ENCODE results near the gene TTLL6. TPM values are rescaled to one million over a fixed set of nuclear protein-coding genes. Genes with fewer than 3 reads are reported as not detected.
"Not testable (repeated sequence)": the region's sequence is repeated elsewhere in the genome, so short reads cannot be mapped to it uniquely, and the experiment has no call there.

Gene TTLL6
- total RNA-seq, 2 experiments from 2014 or later = not detected

DNA sequence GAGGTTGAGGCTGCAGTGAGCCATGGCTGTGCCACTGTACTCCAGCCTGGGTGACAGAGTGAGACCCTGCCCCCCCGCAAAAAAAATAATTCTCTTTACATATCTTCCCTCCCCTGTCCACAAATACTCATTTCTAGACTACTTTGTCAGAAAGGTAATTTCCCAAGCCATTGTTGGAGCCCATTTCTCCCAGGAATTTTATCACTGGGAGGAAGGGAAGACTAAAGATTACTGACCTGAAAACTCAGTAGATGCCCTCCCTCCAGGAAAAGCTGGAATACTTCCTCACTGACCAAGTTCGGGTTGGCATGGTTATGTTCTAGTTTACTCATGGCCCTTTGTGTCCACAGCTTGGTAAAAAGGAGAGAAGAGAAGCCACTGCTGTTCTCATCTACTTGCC lies 17.9 kb upstream of the TTLL6 start:
- Mint-ChIP-seq H3K4me3 (no peak overlapping the region), H3K9me3 (no peaks in the 10 kb centered on the region), H3K27me3 (no peaks in the 10 kb centered on the region), H3K4me1 (peaks cover 67% of the 10 kb centered on the region), H3K36me3 (peaks cover 16% of the 10 kb centered on the region), H3K27ac (peak overlapping the region; percentile 71)
- ATAC-seq (ENCODE audit: low read depth) = no peak
- DNase-seq = no peak
- POLR2A ChIA-PET = interaction anchor here (1.1 to 1.4 kb wide), 2 partner anchors 17 to 50 kb away, joined by 3 read pairs; no protein-coding TSS in a partner anchor

DNA sequence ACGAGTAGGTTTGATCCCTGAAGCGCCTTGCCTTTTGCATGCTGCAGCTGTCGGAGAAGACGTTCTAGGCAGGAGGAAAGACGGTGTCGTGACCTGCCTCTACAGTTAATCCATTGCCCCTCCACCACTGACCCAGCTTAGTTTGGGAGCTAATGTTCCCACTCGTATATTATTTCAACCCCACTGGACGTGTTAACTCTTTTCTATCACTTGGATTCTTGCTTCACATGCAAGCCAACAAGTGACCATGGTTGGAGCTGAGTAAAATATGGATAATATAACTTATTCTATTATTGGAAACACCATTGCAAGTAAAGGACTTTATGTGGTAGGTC lies 14.5 kb upstream of the TTLL6 start:
- Mint-ChIP-seq H3K4me3 (peak overlapping the region; percentile 98), H3K27me3 (no peaks in the 10 kb centered on the region), H3K9me3 (no peaks in the 10 kb centered on the region), H3K4me1 (peaks cover 43% of the 10 kb centered on the region), H3K36me3 (peaks cover 14% of the 10 kb centered on the region), H3K27ac (peak overlapping the region; percentile 98)
- DNase-seq (no peak), ATAC-seq (ENCODE audit: low read depth) (no peak)
- POLR2A ChIA-PET = interaction anchor here (0.6 to 1.7 kb wide), 5 partner anchors 9 to 78 kb away, joined by 3 to 6 read pairs (median 3); partner anchors contain the start of gene ATP5MC1

- H3K4me1 Mint-ChIP-seq = peaks cover 37% of the 10 kb centered on the region
- H3K4me3 Mint-ChIP-seq = peak within 1 kb of the TSS; percentile 98
- ATAC-seq (ENCODE audit: low read depth) = peak; percentile 84
- POLR2A ChIA-PET = interaction anchor here (0.6 to 1.7 kb wide), 6 partner anchors 10 to 78 kb away, joined by 3 to 6 read pairs (median 3); partner anchors contain the start of gene ATP5MC1
- peak within 1 kb of the TSS; percentile 98 for H3K27ac Mint-ChIP-seq
- H3K9me3 Mint-ChIP-seq = no peaks in the 10 kb centered on the region
- peak; percentile 93 for DNase-seq
- no peaks in the 10 kb centered on the region for H3K27me3 Mint-ChIP-seq
- H3K36me3 Mint-ChIP-seq = peaks cover 9% of the 10 kb centered on the region
These were observed 14.0 kb upstream of the TTLL6 start, which contains the start of gene CALCOCO2 for GRCh38 chr17:48830840-48831548. CALCOCO2 (plus strand) TSS chr17:48831035; CDS start chr17:48841708, 10,673 bp downstream.

- Mint-ChIP-seq H3K4me3 (no peak overlapping the region), H3K27ac (no peak overlapping the region), H3K27me3 (peaks cover 25% of the 10 kb centered on the region), H3K36me3 (no peaks in the 10 kb centered on the region), H3K9me3 (no peaks in the 10 kb centered on the region), H3K4me1 (peaks cover 6% of the 10 kb centered on the region)
- no peak for ATAC-seq (ENCODE audit: low read depth)
- DNase-seq = no peak
- POLR2A ChIA-PET = no interaction called here
These were observed 8.7 kb upstream of the TTLL6 start for GRCh38 chr17:48825446-48826381.

GRCh38 chr17:48820936-48821335 lies 3.9 kb upstream of the TTLL6 start:
- POLR2A ChIA-PET; H3K9me3 Mint-ChIP-seq; H3K36me3 Mint-ChIP-seq; DNase-seq; H3K27ac Mint-ChIP-seq; H3K4me3 Mint-ChIP-seq; ATAC-seq (ENCODE audit: low read depth): not testable (repeated sequence)
- Mint-ChIP-seq H3K27me3 (peaks cover 64% of the 10 kb centered on the region), H3K4me1 (peaks cover 15% of the 10 kb centered on the region)

DNA sequence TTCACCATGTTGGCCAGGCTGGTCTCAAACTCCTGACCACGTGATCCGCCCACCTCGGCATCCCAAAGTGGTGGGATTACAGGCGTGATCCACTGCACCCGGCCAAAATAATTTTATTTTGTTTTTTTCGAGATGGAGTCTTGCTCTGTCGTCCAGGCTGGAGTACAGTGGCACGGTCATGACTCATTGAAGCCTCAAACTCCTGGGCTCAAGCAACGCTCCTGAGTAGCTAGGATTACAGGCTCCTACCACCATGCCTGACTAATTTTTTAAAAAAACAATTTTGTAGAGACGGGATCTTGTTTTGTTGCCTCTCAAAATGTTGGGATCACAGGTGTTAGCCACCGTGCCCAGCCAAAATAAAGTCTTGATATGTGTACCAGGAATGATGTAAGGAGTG lies 2.4 kb upstream of the TTLL6 start:
- H3K36me3 Mint-ChIP-seq = no peaks in the 10 kb centered on the region
- H3K4me1 Mint-ChIP-seq = peaks cover 17% of the 10 kb centered on the region
- no peak overlapping the region for H3K4me3 Mint-ChIP-seq
- ATAC-seq (ENCODE audit: low read depth) (no peak), DNase-seq (no peak)
- POLR2A ChIA-PET = interaction anchor here (0.7 kb wide), 1 partner anchor 30 kb away, joined by 3 read pairs; no protein-coding TSS in a partner anchor
- no peak overlapping the region for H3K27ac Mint-ChIP-seq
- no peaks in the 10 kb centered on the region for H3K9me3 Mint-ChIP-seq
- peaks cover 77% of the 10 kb centered on the region for H3K27me3 Mint-ChIP-seq

- no peak for DNase-seq
- no peaks in the 10 kb centered on the region for H3K36me3 Mint-ChIP-seq
- peaks cover 80% of the 10 kb centered on the region for H3K27me3 Mint-ChIP-seq
- H3K27ac Mint-ChIP-seq = no peak overlapping the region
- H3K4me3 Mint-ChIP-seq = no peak overlapping the region
- ATAC-seq (ENCODE audit: low read depth) = no peak
- POLR2A ChIA-PET = no interaction called here
- no peaks in the 10 kb centered on the region for H3K9me3 Mint-ChIP-seq
- peaks cover 18% of the 10 kb centered on the region for H3K4me1 Mint-ChIP-seq
These were observed 1.4 kb upstream of the TTLL6 start for GRCh38 chr17:48818361-48818841.

DNA sequence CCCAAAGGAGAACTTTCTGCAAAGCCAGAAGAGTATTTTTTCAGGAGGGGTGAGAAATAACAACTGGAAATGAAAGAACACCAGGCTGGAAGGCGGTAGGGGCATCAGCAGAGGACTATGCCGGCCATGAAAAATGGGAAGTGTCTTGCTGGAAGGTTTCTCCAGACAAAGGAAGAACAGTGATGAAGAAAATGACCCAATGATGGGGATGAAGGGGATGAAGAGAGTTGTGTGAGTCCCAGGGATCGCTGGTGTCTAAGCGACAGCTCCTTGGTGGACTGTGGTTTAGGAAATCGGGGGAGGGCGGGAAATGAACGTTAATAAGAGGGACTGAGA lies 623 bp downstream of the TTLL6 start:
- ATAC-seq (ENCODE audit: low read depth) (no peak), DNase-seq (no peak)
- peaks cover 16% of the 10 kb centered on the region for H3K4me1 Mint-ChIP-seq
- peak overlapping the region; percentile 85 for H3K4me3 Mint-ChIP-seq
- H3K36me3 Mint-ChIP-seq = no peaks in the 10 kb centered on the region
- H3K27ac Mint-ChIP-seq = peak overlapping the region; percentile 14
- POLR2A ChIA-PET = interaction anchor here (0.6 to 2.0 kb wide), 3 partner anchors 21 to 73 kb away, joined by 3 to 13 read pairs (median 3); no protein-coding TSS in a partner anchor
- H3K27me3 Mint-ChIP-seq = peaks cover 76% of the 10 kb centered on the region
- no peaks in the 10 kb centered on the region for H3K9me3 Mint-ChIP-seq

DNA sequence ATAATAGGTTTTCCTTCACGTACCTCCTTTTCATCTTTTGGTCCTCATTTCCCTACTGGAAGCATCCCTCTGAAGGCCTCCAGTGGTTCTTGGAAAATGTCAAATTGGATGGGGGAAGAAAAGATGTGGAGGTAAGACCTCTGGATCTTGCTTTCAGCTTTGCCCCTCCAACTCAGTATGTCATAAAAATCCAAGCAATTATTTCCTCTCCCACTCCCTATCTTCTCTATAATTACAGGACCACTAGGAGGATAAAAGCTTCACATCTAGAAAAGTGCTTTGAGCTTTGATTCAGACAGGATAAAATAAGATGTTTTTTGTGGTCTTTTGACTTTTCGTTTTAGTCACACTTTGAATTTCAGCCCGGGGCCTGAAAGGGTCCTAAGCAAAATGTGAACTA lies 1.7 kb downstream of the TTLL6 start:
- Mint-ChIP-seq H3K9me3 (no peaks in the 10 kb centered on the region), H3K4me3 (no peak overlapping the region), H3K4me1 (peaks cover 16% of the 10 kb centered on the region), H3K27me3 (peaks cover 73% of the 10 kb centered on the region), H3K36me3 (no peaks in the 10 kb centered on the region), H3K27ac (no peak overlapping the region)
- no peak for ATAC-seq (ENCODE audit: low read depth)
- DNase-seq = no peak
- POLR2A ChIA-PET = interaction anchor here (2.0 kb wide), 1 partner anchor 63 kb away, joined by 13 read pairs; no protein-coding TSS in a partner anchor

GRCh38 chr17:48814504-48814903 lies 2.5 kb downstream of the TTLL6 start:
- no peak overlapping the region for H3K4me3 Mint-ChIP-seq
- peaks cover 67% of the 10 kb centered on the region for H3K27me3 Mint-ChIP-seq
- no peak overlapping the region for H3K27ac Mint-ChIP-seq
- no peaks in the 10 kb centered on the region for H3K36me3 Mint-ChIP-seq
- POLR2A ChIA-PET = interaction anchor here (1.0 to 2.0 kb wide), 2 partner anchors 64 kb away, joined by 4 to 13 read pairs; no protein-coding TSS in a partner anchor
- H3K4me1 Mint-ChIP-seq = peaks cover 16% of the 10 kb centered on the region
- H3K9me3 Mint-ChIP-seq = no peaks in the 10 kb centered on the region
- ATAC-seq (ENCODE audit: low read depth) (no peak), DNase-seq (peak; percentile 47)

GRCh38 chr17:48812001-48812400 lies 5.0 kb downstream of the TTLL6 start:
- no peaks in the 10 kb centered on the region for H3K9me3 Mint-ChIP-seq
- no peak for DNase-seq
- POLR2A ChIA-PET = no interaction called here
- H3K27me3 Mint-ChIP-seq = peaks cover 47% of the 10 kb centered on the region
- no peak overlapping the region for H3K4me3 Mint-ChIP-seq
- no peaks in the 10 kb centered on the region for H3K36me3 Mint-ChIP-seq
- no peak overlapping the region for H3K27ac Mint-ChIP-seq
- peaks cover 12% of the 10 kb centered on the region for H3K4me1 Mint-ChIP-seq
- ATAC-seq (ENCODE audit: low read depth) = no peak

- POLR2A ChIA-PET = no interaction called here
- H3K27me3 Mint-ChIP-seq = peaks cover 39% of the 10 kb centered on the region
- no peaks in the 10 kb centered on the region for H3K9me3 Mint-ChIP-seq
- ATAC-seq (ENCODE audit: low read depth) (no peak), DNase-seq (no peak)
- no peak overlapping the region for H3K27ac Mint-ChIP-seq
- H3K36me3 Mint-ChIP-seq = no peaks in the 10 kb centered on the region
- H3K4me1 Mint-ChIP-seq = peaks cover 1% of the 10 kb centered on the region
- no peak overlapping the region for H3K4me3 Mint-ChIP-seq
These were observed 7.8 kb downstream of the TTLL6 start for GRCh38 chr17:48809182-48809581.

GRCh38 chr17:48804936-48805411 lies 12.1 kb downstream of the TTLL6 start:
- Mint-ChIP-seq H3K9me3 (no peaks in the 10 kb centered on the region), H3K4me1 (peaks cover 1% of the 10 kb centered on the region), H3K36me3 (no peaks in the 10 kb centered on the region), H3K4me3 (no peak overlapping the region), H3K27me3 (peaks cover 41% of the 10 kb centered on the region), H3K27ac (no peak overlapping the region)
- peak; percentile 77 for ATAC-seq (ENCODE audit: low read depth)
- POLR2A ChIA-PET = no interaction called here
- peak; percentile 76 for DNase-seq

Data from activated naive CD8-positive, alpha-beta T cell treated with anti-CD3 and anti-CD28 coated beads, Interleukin-2, amount 10 ng/mL, durations not matched to agents 7 days and 5 days (primary cell).